HL-60/S4 (cell line): Measurements from ENCODE around the gene PROM1.

ENCODE experiments used
- in situ Hi-C: fragments of 300-500 bp; cut with MboI; formaldehyde crosslinking; loops from 2 replicates; pipeline ENCODE4 v1.14.3; 2022; ENCODE audit warnings: low sequenced_read_pairs

The PROM1 gene

GRCh38 chr4:16066586-16067128, 17.2 kb downstream of the PROM1 start:
- in situ Hi-C loops = no loop called here

DNA sequence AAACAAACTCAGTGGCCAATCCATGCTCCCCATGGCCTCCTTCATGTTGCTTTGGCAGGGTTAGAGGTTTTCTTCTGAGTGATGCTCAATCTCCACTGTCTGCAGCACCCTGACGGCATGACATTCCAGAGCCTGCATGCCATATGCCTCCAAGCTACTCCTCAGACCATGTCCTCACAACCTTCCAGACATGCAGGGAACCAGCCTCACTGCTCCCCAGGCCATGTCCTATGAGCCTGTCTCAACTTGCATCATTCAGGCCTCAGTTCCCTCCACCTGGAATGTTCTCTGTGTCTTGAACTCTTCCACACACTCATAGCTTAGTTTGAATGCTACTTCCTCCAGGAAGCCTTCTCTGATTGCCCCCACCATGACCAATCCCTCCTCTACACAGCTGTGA, 18.8 kb downstream of the PROM1 start:
- in situ Hi-C loops = no loop called here

DNA sequence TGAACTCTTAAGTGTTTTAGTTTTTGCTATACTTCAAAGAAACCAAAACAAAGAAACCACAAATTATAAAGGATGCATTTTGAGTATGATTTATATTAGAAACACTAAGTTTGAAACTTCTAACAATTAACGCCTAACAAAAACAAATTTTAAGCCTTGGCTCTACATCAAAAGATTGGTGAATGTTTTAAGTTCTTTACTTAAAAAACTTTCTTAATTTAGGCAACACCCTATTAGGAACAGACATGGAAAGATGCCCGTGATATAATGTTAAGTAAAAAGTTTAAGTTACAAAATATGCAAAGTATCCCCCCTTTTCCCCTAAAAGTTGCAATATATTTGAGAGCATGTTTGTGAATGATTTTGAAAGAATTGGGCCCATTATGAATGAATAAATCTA, 21.2 kb downstream of the PROM1 start:
- in situ Hi-C loops = no loop called here

GRCh38 chr4:16056681-16057385, 27.0 kb downstream of the PROM1 start:
- in situ Hi-C loops = no loop called here

DNA sequence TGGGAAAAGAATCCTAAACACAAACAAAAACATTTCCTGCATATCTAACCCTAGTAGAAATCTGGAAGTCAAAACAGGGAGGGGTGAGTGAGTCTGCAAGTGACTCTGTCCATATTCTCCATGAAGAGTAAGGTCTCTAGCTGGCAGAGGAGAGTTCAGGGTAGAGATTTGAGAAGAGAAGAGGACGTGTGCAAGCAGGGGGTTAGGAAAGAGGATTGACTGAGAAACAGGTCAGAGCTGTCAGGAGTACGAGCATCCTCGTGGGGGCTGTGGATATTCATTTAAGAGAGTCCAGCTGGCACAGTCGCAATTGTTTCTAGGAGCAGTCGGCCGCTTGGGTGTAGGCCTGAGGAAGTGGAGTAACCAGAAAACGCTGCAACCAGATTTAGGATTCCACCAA, 27.9 kb downstream of the PROM1 start:
- in situ Hi-C loops = no loop called here

- in situ Hi-C loops = no loop called here
These were observed 28.4 kb downstream of the PROM1 start for GRCh38 chr4:16055471-16055870.

- in situ Hi-C loops = no loop called here
These were observed 30.9 kb downstream of the PROM1 start for GRCh38 chr4:16052939-16053338.

DNA sequence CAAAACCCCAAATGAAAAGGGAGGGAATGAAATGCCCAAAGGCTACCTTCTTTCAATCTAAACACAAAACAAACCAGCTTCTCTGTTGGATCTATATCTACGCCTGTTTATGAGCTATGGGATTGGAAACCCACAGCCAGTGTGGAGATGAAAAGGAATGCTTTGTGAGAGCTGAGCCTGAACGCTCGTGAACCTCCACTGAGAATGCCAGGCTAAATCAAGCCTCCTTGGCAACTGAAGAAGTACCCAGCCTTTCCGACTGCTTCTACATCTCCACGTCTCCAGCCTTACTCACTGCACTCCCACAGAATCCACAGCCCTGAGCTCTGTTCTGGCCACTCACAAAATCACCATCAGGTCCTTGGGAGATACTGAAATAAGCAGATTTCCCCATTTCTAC, 31.8 kb downstream of the PROM1 start:
- in situ Hi-C loops = no loop called here

DNA sequence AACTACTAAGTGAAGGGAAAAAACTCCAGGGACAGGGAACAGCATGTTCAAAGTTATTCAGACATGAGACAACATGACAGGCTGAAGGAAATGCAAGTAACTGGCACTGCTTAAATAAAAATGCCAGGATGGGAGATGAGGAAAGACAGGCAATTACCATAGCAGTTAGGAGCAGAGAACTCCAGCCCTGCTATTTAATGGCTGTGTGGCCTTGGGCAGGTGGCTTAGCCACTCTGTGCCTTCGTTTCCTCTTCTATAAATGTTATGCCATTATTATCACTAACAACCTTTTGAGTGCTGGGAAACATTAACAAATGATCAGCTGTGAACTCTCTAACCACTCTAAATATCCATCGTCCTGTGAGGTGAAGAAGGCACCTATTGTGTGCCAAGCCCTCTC, 32.7 kb downstream of the PROM1 start:
- in situ Hi-C loops = no loop called here

- in situ Hi-C loops = no loop called here
These were observed 33.2 kb downstream of the PROM1 start for GRCh38 chr4:16050669-16051068.

GRCh38 chr4:16048619-16049419, 35.0 kb downstream of the PROM1 start:
- in situ Hi-C loops = no loop called here

GRCh38 chr4:16045687-16046086, 38.1 kb downstream of the PROM1 start:
- in situ Hi-C loops = no loop called here

- in situ Hi-C loops = no loop called here
These were observed 40.0 kb downstream of the PROM1 start for GRCh38 chr4:16043642-16044498.

GRCh38 chr4:16039139-16039538, 44.7 kb downstream of the PROM1 start:
- in situ Hi-C loops = loop anchor here (10.0 kb wide), 1 partner anchor 226 kb away; no protein-coding TSS in a partner anchor

DNA sequence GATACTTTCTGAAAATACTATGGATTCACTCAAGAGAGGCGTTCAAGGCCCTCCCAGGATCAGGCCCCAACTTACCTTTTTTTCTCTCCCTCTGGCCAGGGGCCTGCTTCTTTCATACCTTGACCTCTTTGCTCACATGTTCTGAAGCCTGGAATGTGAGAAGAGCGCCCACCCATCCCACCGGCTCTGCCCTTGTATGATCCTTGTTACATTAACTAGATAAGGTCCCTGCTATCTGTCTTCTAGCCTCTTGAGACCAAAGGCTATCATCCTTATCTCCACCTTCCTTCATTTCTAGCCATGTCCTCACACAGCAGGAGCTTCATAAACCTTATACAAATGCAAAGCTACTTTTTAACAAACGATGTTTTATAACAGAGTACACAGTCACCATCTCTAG, 45.9 kb downstream of the PROM1 start:
- in situ Hi-C loops = loop anchor here (10.0 kb wide), 1 partner anchor 227 kb away; no protein-coding TSS in a partner anchor

DNA sequence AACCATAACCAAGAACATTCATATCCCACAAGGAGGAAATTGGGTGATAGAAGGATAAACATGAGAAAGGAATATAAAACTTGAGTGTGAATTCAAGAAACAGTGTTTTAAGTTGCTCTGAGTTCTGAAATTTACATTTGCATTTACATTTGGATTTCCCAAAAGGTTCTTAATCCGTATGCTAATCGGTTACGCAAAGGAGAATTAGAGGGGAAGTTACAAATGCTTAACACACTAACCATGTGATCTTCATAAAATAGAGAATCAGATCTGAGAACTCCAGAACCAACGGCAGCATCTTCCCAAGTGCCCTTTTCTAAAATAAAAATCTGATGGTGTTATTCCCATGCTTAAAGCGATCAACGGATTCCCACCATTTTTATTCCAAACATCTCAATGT, 48.0 kb downstream of the PROM1 start:
- in situ Hi-C loops = loop anchor here (10.0 kb wide), 1 partner anchor 229 kb away; no protein-coding TSS in a partner anchor

GRCh38 chr4:16034010-16034748, 49.6 kb downstream of the PROM1 start:
- in situ Hi-C loops = loop anchor here (10.0 kb wide), 1 partner anchor 231 kb away; no protein-coding TSS in a partner anchor

DNA sequence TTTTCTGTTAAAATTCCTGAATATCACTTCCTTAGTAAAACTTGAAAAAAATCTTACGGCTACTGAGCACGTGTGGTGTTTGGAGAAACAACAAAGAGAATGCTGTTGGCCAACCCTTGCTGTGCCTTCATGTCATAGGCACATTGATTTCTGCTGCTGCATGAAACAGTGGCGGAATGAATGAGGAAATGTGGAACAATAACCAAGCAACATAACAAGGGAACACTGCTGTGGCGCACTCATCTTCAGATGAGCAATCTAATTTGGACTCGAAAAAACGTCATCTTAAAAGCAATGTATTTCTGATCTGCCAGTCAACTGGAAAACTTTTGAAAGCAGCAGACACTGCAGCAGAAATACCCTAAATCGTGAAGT, 51.4 kb downstream of the PROM1 start:
- in situ Hi-C loops = loop anchor here (10.0 kb wide), 1 partner anchor 232 kb away; no protein-coding TSS in a partner anchor

- in situ Hi-C loops = loop anchor here (10.0 kb wide), 1 partner anchor 233 kb away; no protein-coding TSS in a partner anchor
These were observed 52.1 kb downstream of the PROM1 start for GRCh38 chr4:16031546-16032395.
